Measurements from ENCODE around the gene PDE11A.

Gene PDE11A

DNA sequence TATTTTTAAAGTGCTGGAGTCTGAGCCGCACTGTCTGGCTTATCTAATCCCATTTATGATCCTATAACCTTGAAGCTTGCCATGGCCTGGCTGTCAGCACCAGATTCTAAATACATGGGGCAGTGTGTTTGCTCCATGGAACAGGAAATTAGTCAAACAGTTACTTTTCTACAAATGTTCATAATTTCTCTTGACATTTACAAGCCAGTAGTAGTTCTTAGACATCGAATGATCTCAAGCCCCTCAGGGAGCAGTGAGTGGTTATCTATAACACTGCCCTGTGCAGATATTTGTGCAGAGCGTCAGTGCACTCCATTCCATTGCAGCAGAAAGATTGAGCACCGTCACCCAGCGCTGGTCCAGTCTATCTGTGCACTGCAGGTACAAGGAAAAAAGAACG, 474.8 kb downstream of the PDE11A start:
- DNase-seq (ENCODE audit: low spot score) = no peak

DNA sequence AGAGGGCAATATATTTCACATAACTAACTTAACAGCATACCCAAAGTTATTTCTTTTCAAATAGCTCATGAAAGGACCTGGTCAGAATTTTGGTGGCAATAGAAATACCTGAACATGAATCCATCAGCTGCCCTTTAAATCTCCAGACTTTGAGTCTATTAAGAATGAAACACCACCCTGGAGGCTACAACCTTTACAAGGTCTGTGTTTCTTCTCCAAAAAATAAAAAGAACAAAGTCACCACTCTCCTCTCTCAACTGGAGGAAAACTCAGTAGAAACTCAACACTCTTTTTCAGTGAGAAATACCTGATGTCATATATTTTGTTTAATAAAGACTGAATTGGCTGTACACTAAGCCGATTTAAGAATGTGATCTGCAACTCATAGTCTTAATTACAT, 475.7 kb downstream of the PDE11A start:
- no peak for DNase-seq (ENCODE audit: low spot score)

DNA sequence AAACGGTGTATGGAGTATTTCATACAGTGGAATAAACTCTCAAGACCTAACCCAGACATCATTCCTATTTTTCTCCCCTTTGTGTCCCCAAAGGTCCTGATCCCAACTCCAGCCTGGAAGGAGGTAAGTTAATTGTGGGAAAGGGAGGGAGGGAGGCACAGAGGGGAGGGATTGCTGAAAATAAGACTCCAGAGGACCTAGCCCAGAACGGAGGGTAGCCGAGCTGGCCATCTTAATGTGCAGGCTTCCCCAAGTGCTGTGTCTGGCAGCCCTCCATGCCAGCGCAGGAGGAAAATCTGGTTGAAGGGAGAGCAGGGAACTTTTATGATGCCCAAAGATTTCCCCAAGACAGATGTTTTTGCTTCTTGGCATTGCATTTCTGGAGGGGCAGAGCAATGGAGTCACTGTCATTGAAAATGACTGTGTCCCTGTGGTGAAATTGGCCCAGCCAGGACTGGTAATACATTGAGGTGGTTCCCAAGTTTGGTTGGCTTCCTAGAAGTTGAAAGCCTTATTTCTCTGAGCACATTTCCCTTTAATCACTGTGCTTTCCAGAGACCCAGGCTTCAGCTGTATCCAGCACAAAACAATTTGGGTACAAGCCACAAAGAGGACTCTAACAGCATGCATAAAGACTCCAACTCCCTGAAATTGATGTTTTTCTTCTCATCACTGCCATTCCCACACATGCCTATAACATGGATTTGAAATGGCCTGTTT, 477.3 kb downstream of the PDE11A start:
- DNase-seq (ENCODE audit: low spot score) = no peak

DNA sequence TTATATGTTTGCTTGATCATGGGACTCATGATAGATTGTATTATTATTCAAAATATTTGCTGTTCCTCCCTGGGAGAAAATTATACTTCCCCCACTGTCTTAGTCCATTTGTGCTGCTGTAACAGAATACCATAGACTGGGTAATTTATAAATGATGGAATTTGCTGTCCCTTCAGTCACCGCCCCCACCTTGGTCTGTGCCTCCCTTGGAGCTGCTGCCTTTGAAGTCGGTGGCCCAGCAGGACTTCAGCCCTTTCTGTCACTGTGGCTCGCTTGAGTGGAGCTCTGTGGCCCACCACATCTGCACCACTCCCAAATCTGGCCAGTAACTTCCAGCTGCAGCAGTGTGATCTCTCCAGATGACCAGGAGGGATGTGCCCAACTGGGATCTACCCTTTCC, 479.2 kb downstream of the PDE11A start:
- no peak for DNase-seq (ENCODE audit: low spot score)

DNA sequence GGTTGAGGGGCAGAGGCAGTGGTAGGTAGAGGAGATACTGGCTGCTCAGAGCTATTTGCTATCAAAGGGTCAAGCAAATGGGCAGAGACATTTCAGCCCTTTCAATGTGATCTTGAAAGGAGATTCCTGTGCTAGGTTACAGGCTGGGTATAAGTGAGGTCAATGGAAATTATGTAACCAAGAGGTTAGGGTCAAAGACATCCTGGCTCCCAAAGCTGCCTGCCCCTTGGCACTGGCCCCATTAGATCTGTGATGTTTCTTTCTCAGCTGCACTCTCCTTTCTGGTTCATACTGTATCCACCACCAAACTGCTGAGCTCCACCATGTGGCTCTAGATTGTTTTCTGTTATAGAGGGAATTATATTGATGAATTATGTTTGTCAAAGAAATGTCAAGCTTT, 479.6 kb downstream of the PDE11A start:
- no peak for DNase-seq (ENCODE audit: low spot score)

DNA sequence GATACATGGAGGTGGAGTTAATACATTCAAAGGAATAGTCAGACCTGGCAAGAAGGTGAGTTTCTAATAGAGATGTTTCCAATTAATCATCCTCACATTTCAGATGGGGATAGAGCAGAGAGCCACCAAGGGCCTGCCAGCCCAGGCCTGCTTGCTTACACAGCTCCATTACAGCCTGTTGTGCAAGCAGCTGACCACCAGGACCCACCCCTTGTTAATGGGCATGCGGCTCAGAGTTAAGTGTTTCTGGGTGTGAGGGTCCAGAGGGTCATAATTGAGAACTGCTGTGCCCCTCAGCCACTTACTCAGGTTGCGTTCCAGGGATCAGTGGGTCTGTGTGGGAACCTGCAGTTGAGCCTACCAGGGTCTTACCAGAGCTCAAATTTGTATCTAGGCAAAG, 480.2 kb downstream of the PDE11A start:
- DNase-seq (ENCODE audit: low spot score) = no peak

DNA sequence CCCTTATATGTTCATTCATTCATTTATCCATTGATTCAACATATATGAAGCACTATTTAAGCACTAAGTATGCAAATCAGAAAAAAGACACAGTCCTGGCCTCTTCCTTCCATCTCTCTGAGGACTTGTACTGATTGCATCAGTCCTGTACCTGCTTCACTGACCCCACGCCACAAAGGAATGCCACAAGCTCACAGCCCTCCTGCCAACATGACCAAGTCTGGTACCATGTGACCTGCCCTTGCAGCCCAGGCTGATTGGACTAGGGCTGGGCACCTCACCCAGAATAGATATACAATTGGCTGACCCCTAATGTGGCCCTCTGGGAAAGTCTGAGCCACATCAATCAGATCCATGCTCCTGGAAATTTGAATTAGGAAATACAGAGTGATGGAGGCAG, 483.4 kb downstream of the PDE11A start:
- DNase-seq (ENCODE audit: low spot score) = no peak

DNA sequence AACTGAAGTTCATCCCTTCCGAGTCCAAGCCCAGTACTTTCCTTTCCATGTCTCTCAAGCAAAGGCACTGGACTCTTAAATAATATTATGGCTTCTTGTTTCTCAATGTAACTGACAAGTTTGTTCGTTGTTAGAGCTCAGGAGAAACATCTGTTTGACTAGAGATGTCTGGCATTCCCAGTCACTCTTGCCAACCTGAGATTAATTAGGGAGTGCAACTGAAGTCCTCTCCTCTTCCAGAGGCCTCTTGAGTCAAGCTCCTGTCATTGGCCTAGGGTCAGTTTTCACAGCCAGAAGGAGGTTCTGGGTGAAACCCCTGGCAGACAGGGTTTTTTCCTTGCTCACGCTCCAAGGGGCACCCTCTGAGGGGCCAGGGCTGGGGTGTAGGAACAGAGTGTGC, 483.9 kb downstream of the PDE11A start:
- DNase-seq (ENCODE audit: low spot score) = no peak

DNA sequence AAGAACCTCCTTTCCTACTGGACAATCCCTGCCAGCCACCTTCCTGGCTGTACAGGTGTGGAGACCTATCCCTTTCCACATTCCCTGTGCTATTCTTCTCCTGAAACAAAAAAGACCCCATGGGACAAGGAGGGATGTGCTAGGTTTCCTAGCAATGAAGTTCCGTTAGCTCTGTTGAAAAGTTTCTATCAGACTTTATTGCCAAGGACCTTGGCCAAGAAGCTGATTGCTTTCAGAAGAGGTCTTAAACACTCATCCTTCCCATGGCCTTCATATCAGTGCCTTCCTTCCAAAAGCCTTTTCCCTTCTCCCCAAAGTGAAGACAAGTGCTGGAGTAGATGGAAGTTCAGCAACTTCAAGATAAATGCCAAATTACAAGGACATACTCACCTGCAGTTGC, 485.2 kb downstream of the PDE11A start:
- no peak for DNase-seq (ENCODE audit: low spot score)

DNA sequence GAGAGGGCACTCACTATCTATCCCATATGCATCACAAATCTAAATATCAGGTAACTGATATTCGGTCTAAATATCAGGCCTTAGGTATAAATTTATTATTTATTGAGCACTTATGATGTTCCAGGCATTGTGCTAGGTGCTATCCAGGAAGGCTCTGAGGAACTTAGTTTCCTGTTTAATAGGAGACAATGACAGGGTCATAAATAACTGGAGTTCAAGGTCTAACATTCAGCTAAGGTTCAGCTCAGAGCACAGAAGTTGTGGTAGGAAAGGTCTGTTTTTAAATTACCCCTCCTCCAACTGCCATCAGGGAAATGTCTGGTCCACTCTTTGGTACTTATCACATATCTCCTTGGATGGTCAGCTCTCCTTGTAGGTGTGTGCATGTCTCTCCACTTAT, 486.4 kb downstream of the PDE11A start:
- DNase-seq (ENCODE audit: low spot score) = no peak

DNA sequence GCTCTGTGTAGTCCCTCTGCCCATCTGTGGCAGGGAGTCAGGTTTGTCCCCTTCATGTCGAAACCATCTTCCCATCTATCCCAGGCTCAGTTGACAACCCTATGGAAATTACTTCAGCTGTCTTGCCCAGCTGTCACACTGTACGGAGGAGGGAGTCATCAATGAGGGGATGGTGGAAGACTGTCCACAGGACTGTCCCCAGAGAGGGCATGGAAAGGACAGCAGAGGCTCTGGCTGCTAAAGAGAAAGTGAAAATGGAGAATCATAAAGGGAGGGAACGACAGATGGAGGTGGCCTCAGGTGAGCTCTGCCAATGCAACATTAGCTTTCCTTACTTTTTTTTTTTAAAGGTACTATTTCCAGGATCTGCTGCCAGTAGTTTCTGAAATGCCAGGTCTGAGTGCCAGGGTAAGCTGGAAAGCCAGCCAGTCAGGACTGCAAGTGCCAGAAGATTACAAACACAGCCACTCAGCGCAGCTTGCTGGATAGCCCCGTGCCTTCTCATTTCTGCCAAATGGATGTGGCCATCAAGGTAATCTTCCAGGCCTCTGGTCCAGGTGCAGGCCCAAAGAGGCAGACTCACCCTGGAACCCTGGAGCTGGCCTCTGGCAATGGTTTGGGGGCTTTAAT, 487.2 kb downstream of the PDE11A start:
- no peak for DNase-seq (ENCODE audit: low spot score)

DNA sequence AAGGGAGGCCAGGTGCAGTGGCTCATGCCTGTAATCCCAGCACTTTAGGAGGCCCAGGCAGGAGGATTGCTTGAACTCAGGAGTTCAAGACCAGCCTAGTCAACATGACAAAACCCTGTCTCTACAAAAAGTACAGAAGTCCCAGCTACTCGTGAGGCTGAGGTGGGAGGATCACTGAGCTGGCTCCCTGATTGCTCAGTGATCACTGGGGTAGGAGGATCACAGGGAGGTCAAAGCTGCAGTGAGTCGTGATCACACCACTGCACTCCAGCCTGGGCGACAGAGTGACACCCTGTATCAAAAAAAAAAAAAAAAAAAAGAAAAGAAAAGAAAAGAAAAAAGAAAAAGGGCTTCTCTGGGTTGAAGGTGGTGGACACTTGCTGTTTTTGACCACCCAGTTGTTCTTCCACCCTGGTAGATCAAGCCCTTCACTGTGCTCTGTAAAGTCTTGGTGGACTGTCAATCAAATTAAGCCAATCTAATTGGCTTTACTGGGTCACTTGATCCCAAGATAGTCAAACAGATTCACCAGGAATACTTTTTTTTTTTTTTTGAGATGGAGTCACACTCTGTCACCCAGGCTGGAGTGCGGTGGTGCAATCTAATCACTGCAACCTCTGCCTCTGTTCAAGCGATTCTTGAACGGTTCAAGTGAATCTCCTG, 488.4 kb downstream of the PDE11A start:
- no peak for DNase-seq (ENCODE audit: low spot score)

DNA sequence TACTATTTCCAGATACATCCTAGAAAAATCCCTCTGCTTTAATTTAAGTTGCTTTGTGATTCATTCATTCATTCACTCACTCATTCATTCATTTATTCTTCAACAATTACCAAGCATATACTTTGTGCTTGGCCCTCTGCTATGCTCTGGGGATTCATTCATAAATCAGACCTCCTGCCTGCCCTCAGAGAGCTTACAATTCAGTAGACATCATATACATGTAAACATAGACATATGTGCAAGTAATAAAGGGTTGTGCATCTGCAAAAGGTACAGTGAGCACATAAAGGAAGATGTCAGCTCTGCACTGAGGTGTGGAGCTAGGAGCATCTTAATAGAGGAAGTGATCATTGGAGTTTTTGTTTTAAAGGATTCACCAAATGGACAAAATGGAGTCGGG, 490.6 kb downstream of the PDE11A start:
- no peak for DNase-seq (ENCODE audit: low spot score)

DNA sequence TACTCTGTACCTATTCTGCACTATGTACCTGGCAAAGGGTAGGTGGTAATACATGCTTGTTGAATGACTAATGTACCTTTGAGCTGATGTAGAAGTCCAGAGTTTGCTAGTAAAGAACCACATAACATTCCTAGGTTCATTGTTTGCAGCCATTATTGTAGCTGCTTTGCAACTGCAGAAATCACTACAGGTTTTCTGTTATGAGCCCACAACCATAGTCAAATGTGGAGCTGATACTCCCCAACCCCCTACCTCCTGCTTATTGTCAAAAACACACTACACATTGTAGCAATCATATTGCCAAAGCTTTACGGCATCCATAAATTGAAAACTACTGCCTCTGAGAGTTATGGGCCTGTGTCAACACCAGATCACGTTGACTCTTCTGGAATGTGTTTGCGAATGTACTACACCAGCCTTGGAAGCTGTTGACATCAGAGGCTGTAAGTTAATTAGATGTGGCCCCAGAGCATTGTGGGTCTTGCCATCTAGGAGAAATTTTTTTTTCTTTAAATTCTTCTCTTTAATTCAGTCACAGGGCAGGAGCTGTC, 493.0 kb downstream of the PDE11A start:
- no peak for DNase-seq (ENCODE audit: low spot score)

DNA sequence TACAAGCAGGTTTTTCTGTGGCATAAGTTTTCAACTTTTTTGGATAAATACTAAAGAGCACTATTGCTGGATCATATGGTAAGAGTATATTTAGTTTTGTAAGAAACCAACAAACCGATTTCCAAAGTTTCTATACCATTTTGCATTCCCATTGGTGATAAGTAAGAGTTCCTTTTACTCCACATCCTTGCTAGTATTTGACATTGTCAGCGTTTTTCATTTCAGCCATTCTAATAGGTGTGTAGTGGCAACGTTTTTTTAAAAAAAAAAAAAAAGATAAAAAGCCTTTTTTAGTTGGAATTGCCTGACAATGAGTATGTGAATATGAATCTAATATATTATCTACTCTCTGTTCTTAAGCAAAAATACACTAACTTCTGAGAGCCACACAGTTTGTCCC, 494.1 kb downstream of the PDE11A start:
- no peak for DNase-seq (ENCODE audit: low spot score)

DNA sequence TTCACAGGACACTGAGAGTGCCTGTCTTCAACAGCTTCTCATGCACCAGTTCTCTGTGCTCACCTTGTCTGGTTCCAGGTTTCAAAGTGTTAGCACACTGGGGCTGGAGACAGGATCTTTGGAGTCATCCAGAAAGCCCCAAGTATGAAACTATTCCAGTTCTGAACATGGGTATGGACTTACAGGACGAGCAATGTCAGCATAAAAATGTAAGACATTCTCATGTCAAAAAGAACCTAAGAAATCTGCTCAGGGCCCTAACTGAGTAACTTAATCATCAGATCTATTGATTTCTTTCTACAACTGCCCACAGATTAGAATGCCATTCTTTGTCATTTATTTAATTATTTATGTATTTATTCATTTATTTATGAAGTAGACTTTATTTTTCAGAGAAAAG, 495.5 kb downstream of the PDE11A start:
- no peak for DNase-seq (ENCODE audit: low spot score)

DNA sequence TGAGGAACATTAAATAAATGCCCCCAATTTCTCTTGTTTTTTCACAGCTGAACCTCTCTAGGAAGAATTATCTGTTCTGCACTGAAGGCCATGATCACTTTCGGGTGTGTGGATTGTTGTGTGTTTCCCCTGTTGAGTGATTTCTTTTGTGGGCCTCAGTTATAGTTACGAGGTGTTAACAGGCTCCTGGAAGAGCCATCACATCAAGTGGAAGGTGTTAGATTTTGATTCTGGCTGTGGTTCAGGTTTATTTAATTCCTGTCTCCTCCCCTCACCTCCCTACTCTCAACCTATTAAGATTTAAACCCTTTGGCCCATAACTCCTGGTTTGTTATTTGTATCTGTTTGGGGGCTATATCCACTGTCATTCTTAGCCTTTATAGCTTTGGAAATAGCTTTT, 497.2 kb downstream of the PDE11A start:
- no peak for DNase-seq (ENCODE audit: low spot score)

DNA sequence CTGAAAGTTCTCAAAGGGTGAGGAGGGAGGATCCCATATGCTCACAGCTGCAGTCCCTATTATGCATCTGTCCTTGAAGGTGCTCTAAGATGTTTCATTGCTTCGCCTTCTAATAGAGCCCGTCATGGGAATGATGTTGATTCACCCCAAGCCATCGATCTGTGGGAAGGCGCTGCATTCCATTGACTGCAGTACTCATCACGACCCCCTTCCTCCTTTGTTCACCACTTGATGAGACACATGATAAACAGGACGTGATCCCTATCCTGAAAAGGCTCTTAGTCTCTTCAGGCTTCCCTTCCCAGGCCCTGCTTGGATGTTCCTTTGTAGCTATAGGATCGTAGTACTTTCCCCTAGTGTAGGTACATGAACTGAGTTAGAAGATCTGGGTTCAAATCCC, 498.2 kb downstream of the PDE11A start:
- no peak for DNase-seq (ENCODE audit: low spot score)
